Progenitor cell of endocrine pancreas (in vitro differentiated cells): ENCODE results near the gene SH3PXD2B. TPM values are rescaled to one million over a fixed set of nuclear protein-coding genes. Genes with fewer than 3 reads are reported as not detected.

ENCODE experiments used
- DNase-seq: peaks from one replicate; pipeline ENCODE4 v3.0.0; 2021; ENCODE audit warnings: low spot score; ENCODE audit not compliant: unreplicated experiment
- H3K27ac Mint-ChIP-seq: 2 replicates; pipeline ENCODE4 v1.8.0; 2021; ENCODE audit warnings: mild to moderate bottlenecking, moderate library complexity, mixed read lengths
- H3K27me3 Mint-ChIP-seq: 2 replicates; pipeline ENCODE4 v1.8.0; 2021; ENCODE audit warnings: mixed read lengths
- H3K36me3 Mint-ChIP-seq: 2 replicates; pipeline ENCODE4 v1.8.0; 2022; ENCODE audit warnings: mixed read lengths; ENCODE audit not compliant: insufficient read depth
- H3K4me1 Mint-ChIP-seq: 2 replicates; pipeline ENCODE4 v1.8.0; 2021; ENCODE audit warnings: low read depth, mixed read lengths
- H3K4me3 Mint-ChIP-seq: 2 replicates; pipeline ENCODE4 v1.8.0; 2021; ENCODE audit warnings: low read depth, mild to moderate bottlenecking, moderate library complexity, mixed read lengths
- H3K9me3 Mint-ChIP-seq: 2 replicates; pipeline ENCODE4 v1.8.0; 2021; ENCODE audit warnings: low read depth, mixed read lengths
- CTCF ChIP-seq: fragments of 200-600 bp; sonication (generic); IDR thresholded peaks from one replicate; pipeline ENCODE4 v1.5.0; 2021; ENCODE audit warnings: antibody characterized with exemption, mild to moderate bottlenecking; ENCODE audit not compliant: unreplicated experiment
- long read RNA-seq: library from polyadenylated mRNA; unstranded; transcript quantifications from one replicate; pipeline ENCODE4 v2.0.0, GENCODE V29; 2020
- total RNA-seq: library from RNA; stranded (reverse); gene quantifications from 2 replicates; pipeline ENCODE4 v1.2.1, GENCODE V29; 2021

The SH3PXD2B gene
- total RNA-seq, result 72.4 and 79.8 TPM in 2 replicates
- long read RNA-seq, partial matches to known transcripts, result 2 of 37 reads
- long read RNA-seq, other reads (novel, unspliced or antisense), result 35 of 37 reads

- Mint-ChIP-seq H3K9me3 (no peaks in the 10 kb centered on the region), H3K4me3 (peak within 1 kb of the TSS; percentile 94), H3K36me3 (peaks cover 5% of the 10 kb centered on the region), H3K27me3 (peaks cover 14% of the 10 kb centered on the region), H3K27ac (peak within 1 kb of the TSS; percentile 94), H3K4me1 (peaks cover 16% of the 10 kb centered on the region)
- DNase-seq, result peak; percentile 73
- TF ChIP-seq CTCF, result no peak
Measured at GRCh38 chr5:172454358-172455086, at the start of gene SH3PXD2B. Gene SH3PXD2B, minus strand, starts transcription at chr5:172454525. Its CDS starts 173 bp downstream, at chr5:172454352.

- Mint-ChIP-seq H3K9me3 (no peaks in the 10 kb centered on the region), H3K4me1 (peaks cover 10% of the 10 kb centered on the region), H3K4me3 (no peak overlapping the region), H3K36me3 (no peaks in the 10 kb centered on the region), H3K27me3 (peaks cover 56% of the 10 kb centered on the region), H3K27ac (no peak overlapping the region)
- peak; percentile 4 for DNase-seq
- TF ChIP-seq CTCF, result no peak
Measured at GRCh38 chr5:172502969-172503368, 48.6 kb upstream of the SH3PXD2B start.

- H3K36me3 Mint-ChIP-seq, result no peaks in the 10 kb centered on the region
- H3K27me3 Mint-ChIP-seq, result peaks cover 59% of the 10 kb centered on the region
- no peak overlapping the region for H3K27ac Mint-ChIP-seq
- no peak overlapping the region for H3K4me3 Mint-ChIP-seq
- peaks cover 10% of the 10 kb centered on the region for H3K4me1 Mint-ChIP-seq
- DNase-seq, result peak; percentile 0
- no peaks in the 10 kb centered on the region for H3K9me3 Mint-ChIP-seq
- TF ChIP-seq CTCF, result no peak
Measured at GRCh38 chr5:172502410-172502809, 48.1 kb upstream of the SH3PXD2B start.

GRCh38 chr5:172501708-172502320 is 47.5 kb upstream of the SH3PXD2B start:
- Mint-ChIP-seq H3K36me3 (no peaks in the 10 kb centered on the region), H3K4me3 (no peak overlapping the region), H3K9me3 (no peaks in the 10 kb centered on the region), H3K27ac (no peak overlapping the region), H3K4me1 (peaks cover 10% of the 10 kb centered on the region), H3K27me3 (peaks cover 61% of the 10 kb centered on the region)
- no peak for TF ChIP-seq CTCF
- peak; percentile 5 for DNase-seq

GRCh38 chr5:172499287-172499686 is 45.0 kb upstream of the SH3PXD2B start:
- Mint-ChIP-seq H3K9me3 (no peaks in the 10 kb centered on the region), H3K4me1 (peaks cover 1% of the 10 kb centered on the region), H3K36me3 (no peaks in the 10 kb centered on the region), H3K4me3 (no peak overlapping the region), H3K27ac (no peak overlapping the region), H3K27me3 (peaks cover 64% of the 10 kb centered on the region)
- no peak for TF ChIP-seq CTCF
- peak; percentile 2 for DNase-seq
